ENCODE results near the gene TXNRD1.
A peak's percentile ranks its signal among the peaks of the same experiment; 100 is the strongest.
"Not testable (repeated sequence)": the region's sequence is repeated elsewhere in the genome, so short reads cannot be mapped to it uniquely, and the experiment has no call there.

The TXNRD1 gene

DNA sequence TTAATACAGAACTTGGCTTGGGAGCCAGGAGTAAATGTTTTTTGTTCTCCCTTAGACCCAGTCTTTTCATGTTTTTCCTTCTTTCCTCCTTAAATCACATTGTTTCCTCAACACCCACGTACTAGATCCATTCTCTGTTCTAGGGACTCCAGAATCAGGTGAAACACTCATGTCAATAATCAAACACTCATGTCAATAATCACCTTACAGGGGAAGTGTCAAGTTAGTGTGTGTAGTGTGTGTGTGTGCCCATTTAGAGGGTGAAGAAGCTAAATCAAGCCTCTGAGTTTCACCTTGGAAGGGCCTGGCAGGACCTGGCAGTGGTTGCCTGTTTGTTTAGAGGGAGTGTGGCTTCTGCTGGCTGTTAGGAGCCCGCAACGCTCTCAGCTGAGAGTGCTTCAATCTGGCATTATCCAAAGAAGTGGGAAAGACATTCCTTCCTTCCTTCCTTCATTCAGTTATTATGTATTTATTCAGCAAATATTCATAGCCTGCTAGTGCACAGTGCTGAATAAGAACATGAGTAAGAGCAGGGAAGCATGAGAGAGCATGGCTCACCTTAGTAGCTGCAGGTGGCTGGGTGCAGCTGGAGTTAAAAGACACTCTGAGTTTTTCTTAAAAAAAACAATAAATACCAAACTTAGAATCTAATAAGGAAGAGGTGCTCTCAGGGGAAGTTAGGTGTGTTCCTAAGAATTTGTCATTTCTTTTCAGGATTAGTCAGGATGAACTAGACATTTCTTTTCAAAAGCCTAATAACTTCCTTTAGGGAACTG, 70.3 kb downstream of the TXNRD1 start:
- no peak for DNase-seq

DNA sequence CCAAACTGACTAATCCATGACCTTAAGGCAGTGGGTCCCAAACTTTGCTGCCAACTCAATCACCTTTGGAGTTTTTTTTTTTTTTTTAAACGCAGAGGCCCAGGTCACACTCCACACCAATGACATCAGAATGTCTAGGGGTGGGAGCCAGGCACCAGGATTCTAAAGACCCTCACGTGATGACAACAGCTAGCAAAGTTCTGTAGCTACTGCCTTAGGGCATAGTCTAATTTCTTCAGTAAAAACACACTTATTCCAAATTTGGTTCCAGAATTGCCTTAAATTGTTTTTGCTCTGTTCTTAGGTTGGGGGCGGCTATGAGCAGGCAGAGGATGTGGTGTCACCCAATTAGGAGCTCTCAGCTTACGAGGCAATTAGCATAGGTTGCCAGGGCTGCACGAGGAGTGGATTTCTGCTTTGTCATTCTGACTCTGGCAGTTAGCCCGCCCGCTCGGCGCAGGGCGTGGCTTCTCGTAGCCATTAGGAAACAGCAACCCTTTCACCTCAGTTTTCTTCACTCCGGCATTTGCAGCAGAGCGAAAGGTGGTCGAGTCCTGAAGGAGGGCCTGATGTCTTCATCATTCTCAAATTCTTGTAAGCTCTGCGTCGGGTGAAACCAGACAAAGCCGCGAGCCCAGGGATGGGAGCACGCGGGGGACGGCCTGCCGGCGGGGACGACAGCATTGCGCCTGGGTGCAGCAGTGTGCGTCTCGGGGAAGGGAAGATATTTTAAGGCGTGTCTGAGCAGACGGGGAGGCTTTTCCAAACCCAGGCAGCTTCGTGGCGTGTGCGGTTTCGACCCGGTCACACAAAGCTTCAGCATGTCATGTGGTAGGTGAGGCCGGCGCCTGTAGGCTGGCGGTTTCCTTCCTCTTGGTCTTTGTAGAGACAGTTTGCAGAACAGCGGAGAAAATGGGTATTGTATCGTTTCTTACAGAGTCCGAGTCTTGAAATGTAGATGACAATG, 71.2 kb downstream of the TXNRD1 start:
- peak; percentile 87 for DNase-seq

DNA sequence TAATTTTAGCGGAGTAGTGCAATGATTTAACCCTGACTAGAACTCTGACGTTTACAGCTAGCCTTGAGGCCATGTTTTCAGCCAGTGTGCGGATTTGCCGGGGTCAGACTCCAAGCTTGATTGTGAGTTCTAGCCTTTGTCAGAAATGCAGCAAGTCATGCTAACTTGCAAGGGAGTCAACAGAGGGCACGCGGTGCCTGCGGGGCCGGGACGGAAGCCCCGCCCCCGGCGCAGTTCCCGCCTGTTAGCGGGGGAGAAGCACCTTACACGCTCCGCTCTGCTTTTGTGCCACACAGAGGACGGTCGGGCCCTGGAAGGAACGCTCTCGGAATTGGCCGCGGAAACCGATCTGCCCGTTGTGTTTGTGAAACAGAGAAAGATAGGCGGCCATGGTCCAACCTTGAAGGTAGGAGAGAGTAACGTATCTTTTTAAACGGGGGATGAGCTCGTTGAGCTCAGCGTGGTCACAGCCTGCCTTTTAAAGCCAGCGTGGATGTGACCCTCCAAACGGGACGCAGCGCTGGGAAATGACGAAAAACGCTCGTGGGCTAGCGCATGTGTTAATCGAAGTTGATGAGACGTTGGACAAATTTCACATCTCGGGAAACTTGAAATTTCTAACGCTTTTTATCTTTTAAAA, 73.2 kb downstream of the TXNRD1 start:
- DNase-seq: peak; percentile 65

DNA sequence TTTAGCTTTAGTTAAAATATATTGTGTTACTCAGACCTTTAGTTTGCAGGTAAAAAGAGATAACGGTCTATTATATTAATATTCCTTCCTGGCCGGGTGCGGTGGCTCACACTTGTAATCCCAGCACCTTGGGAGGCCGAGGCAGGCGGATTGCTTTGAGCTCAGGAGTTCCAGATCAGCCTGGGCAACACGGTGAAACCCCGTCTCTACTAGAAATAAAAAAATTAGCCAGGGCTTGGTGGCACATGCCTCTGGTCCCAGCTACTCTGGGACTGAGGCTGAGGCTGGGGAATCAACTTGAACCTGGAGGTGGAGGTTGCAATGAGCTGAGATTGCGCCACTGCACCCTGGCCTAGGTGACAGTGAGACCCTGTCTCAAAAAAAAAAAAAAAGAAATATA, 74.7 kb downstream of the TXNRD1 start:
- DNase-seq: no peak

DNA sequence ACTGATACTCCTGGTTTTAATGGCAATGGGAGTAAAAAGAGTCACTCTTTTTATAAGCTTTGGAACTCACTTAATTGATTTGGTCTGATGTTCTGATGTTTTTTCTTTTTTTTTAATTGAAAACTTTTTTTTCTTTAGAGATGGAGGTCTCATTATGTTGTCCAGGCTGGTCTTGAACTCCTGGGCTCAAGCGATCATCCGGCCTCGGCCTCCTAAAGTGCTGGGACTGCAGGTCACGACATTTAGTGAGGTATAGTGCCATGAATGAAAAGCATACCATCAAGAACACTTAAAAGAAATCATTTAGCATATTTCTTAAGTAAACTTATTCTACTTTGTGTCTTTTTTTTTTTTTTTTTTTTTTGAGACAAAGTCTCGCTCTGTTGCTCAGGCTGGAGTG, 75.3 kb downstream of the TXNRD1 start:
- no peak for DNase-seq

DNA sequence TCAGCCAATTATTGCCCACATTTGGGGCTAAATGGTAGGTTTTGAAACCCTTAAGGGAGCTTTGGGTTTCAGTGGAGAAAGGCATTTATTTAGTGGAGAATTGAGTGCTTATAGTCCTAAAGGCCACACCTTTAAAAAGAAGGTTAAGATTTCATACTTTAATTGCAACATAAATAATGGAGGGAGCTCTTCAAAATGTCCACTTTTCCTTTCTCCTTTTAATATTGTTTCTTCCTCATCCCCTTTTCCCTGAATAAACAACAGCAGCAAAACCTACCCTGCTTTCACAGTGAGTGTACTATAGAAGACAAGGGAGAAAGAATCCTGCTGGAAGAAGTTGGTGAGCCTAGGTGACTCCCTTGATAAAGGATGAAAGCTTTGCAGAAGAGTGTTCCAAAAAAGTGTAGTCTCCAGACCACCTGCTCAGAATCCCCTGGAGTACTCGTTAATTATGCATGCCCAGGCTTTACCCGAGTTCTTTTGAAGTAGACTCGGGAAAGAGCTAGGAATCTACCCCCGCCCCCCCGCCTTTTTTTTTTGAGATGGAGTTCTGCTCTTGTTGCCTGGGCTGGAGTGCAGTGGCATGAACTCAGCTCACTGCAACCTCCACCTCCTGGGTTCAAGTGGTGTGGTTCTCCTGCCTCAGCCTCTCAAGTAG, 76.4 kb downstream of the TXNRD1 start:
- DNase-seq: no peak

DNA sequence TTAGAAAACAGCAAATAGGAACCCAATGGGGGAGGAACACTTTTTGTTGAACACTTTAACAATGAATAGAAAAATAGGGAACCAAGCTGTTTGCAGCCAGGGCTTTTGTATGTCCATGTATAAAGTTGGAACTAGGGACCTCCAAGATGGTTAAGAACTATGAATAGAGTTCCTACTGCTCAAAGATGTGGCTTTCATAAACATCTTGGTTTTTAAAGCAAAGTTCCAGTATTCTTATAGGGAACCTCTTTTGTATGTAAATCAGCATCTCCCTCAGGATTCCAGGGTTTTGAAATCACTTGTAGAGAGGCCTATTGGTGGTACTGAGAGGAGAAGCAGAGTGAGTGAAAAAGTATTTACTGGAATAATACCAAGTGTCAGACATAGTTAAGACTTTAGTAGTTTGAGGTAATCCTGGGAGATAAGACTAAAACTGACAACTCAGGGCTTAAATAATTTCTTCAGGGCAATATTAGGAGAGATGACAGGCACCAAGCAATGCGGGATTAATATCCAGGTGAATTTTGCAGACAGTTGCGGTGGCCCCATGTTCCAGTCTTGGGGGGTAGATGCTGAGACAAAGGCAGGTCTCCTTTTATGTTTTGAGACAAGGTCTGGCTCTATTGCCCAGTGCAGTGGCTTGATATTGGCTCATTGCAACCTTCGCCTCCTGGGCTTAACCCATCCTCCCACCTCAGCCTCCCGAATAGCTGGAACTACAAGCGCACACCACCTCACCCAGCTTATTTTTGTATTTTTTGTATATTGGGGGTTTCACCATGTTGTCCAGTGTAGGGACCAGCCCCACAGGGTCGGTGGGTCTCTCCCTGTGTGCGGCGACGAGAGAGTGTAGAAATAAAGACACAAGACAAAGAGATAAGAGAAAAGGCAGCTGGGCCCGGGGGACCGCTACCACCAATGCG, 77.6 kb downstream of the TXNRD1 start:
- no peak for DNase-seq

DNA sequence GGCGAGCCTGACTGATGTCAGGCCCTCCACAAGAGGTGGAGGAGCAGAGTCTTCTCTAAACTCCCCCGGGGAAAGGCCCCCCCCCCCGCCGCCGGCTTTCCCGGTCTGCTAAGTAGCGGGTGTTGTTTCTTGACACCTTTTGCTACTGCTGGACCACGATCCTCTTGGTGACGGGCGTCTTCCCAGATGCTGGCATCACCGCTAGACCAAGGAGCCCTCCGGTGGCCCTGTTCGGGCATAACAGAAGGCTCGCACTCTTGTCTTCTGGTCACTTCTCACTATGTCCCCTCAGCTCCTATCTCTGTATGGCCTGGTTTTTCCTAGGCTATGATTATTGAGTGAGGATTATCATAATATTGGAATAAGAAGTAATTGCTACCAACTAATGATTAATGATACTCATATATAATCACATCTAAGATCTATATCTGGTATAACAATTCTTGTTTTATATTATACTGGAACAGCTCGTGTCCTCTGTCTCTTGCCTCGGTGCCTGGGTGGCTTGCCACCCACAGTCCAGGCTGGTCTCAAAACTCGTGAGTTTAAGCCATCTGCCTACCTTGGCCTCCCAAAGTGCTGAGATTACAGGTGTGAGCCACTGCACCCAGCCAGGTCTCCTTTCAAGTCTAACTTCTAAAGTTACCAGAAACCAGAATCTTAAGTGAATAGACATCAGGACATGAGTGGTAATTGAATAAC, 78.7 kb downstream of the TXNRD1 start:
- not testable (repeated sequence) for DNase-seq

DNA sequence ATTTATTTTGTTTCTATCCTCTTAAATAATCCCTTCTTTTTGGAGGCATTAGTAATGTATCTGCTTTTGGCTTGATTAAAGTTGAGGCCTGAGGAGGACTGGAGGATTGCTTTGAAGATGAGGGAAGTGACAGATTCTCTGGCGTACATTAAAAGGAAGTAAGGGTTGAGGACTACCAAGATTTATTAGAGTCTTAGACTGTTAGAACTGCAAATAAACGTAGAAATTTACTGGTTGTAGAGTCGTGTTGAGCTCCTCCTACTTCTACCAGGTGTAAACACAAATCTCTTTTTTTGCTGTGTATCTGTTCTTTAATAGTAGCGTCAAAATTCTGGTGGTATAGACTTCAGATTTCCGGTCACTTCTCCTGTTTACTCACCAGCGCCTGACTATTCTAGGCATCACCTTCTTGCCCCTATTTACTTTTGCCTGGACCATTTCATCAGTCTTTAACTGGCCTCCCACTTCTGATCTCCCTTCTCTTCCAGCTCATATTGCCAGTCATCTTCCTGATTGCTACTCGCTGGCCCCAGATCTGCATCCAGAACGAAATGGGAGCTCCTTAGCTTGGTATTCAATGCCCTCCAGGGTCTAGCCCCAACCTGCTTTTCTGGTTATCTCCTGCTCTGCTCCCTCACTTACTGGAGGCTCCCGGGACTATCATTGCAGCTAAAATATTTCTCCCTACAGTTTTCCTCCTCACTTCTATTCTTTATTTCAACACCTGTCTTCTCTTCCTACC, 79.5 kb downstream of the TXNRD1 start:
- DNase-seq: no peak

DNA sequence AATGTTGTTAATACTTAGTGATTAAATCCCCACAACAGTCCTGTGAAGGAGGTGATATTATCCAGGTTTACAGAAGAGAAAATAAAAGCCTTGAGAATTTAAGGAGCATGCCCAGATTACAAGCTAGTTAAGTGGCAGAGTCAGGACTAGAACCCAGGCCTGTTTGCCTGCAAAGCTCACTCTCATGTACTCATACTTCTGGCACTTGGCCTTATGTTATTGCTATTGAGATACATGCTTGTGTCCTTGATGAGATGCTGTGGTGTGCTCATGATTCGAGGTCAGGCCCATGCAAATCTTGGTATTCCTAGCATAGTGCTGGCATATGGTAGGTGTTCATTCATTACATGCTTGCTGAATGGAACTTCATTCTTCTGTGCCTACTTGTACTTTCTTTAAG, 80.4 kb downstream of the TXNRD1 start:
- no peak for DNase-seq

DNA sequence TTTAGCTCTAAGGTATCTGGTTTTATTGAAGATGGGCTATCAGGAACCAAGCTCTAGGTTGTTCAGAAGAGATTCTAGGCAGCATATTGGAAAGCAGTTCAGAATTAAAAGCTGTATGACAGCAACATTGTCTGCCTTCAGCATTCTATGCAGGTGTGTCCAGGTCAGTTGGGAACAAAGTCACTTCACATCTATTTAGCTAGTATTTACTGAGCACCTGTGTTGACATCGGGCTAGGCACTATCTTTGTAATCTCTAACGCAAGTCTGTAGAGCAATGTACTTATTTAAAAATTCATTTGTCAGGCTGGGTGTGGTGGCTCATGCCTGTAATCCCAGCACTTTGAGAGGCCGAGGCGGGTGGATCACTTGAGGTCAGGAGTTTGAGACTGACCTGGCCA, 81.1 kb downstream of the TXNRD1 start:
- no peak for DNase-seq

DNA sequence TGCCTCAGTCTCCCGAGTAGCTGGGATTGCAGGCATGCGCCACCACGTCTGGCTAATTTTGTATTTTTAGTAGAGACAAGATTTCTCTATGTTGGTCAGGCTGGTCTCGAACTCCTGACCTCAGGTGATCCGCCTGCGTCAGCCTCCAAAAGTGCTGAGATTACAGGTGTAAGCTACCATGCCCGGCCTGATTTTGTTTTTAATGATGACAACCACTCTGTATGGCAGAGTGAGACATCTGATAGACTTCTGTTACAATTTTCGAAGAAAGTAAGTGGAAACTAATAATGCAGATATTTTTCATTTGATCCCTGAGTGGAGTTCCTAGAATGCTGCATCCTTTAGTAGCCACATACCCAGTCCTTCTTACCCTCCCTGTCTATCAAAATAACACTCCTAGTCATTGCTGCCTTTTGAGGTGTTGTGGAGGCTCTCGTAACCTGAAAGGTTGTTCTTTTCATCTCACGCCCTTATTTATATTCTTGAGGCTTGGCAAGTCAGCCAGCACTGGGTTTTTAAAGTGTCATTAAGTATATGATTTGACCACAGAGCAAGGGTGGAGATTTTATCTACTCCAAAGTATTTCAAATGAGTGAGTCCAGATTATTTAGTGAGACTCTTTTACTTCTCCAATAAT, 82.0 kb downstream of the TXNRD1 start:
- DNase-seq: no peak

DNA sequence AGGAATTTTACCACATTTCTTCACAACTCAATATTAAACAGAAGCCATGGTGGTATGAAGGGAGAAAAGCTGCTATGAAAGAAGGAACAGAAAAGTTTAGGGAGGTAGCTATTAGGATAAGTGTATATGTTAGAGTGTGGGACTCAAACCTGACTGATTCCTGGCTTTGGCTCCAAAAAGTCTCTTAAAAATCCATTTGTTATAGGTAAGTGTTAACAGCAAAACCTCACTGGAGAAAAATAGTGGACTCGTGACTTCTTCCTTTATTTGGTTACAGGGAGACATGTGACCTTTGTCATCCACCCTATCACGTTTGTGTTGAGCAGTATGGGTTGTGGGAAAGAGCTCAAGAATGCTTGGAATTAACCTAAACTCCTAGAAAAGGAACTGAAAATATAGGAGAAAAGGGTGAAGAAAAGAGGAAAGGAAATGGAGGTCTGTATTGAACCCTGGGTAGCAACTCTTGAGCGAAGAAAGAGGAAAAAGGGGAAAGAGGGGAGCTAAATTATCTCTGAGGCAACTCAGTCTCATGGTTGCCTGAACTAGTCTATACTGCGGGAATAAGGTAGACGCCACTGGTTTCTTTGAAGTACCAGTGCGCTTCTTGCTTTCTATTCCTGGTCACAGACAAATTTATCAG, 84.4 kb downstream of the TXNRD1 start:
- no peak for DNase-seq

DNA sequence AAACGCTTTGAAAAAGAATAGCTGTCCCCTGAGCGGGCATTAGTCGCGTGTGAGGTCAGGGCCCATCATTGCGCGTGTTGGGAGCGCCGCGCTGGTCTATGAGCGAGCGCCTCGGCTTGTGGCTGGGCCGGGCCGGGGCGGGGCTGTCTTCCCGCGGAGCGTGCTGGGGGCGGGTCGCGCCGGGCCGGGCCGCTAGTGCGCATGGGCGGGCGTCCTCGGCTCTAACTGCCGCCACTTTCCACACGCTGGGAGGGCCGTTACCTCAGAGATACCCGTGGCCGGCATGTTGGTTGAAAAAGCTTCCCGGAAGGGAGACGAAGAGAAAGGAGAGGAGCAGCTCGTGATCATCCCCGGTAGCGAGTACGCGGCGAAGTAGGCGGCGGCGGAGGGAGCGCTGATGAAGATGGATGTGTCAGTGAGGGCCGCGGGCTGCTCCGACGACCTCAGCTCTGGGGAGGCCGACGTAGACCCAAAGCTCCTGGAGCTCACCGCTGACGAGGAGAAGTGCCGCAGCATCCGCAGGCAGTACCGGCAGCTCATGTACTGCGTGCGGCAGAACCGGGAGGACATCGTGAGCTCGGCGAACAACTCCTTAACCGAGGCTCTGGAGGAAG, 88.1 kb downstream of the TXNRD1 start, which contains the start of gene EID3:
Gene EID3 (plus strand): TSS at position 202 of the 614 bp plus-strand sequence. CDS start 196 bp downstream, at position 398.
- DNase-seq: peak; percentile 66

DNA sequence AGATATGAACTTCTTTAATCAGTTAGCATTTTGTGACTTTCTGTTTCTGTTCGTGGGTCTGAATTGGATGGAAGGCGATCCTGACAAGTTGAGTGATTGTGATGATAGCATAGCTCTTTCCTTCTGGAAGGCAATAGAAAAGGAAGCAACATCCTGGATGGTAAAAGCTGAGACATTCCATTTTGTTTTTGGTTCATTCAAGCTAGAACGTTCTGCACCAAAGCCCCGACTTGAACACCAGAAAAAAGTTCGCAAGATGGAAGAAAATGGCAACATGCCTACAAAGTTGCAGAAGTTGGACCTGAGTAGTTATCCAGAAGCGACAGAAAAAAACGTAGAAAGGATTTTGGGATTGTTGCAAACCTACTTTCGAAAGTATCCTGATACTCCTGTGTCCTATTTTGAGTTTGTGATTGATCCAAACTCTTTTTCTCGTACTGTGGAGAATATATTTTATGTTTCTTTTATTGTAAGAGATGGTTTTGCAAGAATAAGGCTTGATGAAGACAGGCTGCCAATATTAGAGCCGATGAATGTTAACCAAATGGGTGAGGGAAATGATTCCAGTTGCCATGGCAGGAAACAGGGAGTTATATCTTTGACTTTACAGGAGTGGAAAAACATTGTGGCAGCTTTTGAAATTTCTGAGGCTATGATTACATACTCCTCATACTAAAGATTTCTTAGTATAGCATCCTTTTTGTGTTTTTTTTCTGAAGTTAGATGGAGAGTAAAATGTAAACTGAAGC, 88.9 kb downstream of the TXNRD1 start:
- no peak for DNase-seq

DNA sequence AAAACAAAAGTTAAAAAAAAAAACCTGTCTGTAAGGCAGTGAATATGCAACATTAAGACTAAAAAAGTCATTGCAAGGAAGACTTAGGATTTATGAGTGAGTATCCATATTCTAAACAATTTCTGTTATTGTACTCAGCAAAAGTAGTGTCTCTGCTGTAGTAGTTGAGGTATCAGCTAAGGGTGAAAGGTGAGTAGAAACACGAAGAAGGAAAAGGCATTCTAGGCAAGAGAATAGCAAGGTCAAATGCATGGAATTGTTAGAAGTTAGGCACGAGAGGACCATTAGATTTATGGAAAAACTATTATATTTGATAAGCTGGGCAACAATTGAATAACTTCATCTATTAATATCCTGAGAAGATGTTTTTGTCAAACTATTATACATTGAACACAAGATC, 89.8 kb downstream of the TXNRD1 start:
- DNase-seq: no peak

DNA sequence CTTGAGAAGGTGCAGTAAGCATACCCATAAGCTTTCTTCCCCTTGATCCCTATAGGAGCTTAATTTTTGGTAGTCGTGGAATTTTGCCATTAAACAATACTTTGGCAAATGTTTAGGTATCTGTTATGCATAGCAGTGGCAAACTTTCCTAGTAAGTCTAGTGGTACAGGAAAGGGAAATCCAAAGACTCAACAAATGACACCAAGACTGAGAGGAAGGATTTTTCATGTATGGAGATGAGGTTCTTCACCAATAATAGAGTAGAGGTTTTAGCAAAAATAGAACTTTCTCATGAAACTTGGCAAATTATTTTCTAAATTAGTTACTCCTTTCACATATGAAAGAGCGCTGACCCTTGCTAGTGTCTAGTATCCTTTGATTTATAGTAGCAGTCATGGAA, 90.8 kb downstream of the TXNRD1 start:
- no peak for DNase-seq
